ENCODE results near the gene CIPC. TPM values are rescaled to one million over a fixed set of nuclear protein-coding genes. Genes with fewer than 3 reads are reported as not detected.

Gene CIPC
- total and polyA plus RNA-seq, 2 of the 13 experiments (the other 11 are each of a cell fraction or from before 2014, with no cell fraction given), result 7.6 to 13.9 TPM

DNA sequence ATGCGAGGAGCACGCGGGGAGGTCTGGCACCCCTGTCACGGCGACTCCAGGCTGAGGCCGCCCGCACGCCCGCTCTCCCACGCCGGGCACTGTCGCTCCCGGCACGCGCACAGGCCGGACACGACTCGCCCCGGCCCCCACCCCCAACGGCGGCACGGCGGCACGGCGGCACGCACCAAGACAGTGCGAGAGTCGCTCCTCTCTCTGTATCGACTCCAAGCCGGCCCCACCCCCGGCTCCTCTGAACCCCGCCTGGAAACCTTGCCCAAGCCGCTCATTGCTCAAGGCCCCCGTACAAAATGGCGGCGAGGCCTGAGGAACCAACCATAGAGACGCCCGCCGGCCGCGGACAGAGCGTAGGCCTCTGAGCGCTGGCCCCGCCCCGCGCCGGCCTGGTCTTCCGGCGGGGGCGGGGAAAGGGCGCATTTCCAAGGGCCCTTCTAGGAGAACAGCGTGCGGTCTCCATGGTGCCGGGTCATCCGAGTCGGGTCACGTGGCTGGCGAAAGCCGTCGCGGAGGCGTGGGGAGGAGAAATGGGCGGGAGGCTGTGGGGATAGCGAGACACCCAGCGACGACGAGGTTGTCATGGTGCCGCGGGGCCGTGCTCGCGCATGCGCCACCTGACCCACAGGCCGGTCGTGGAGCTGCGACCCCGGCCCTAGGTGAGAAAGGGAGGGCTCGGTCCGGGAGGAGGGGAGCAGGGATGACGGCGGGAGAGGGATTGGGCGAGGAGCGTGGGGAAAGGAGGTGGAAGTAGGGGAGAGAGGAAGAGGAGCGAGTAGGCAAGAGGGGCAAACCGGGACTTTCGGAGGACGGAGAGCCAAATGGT is at the start of gene CIPC (continued):
- no peak; the same call in 1 of the 2 replicates for TF ChIP-seq E2F5 (CRISPR knock-in tag; conservative IDR thresholded peaks at IDR 0.05)
- TF ChIP-seq ZNF260 (CRISPR knock-in tag; IDR thresholded peaks at IDR 0.05; ENCODE audit: borderline replicate concordance, low read depth), result no peak
- TF ChIP-seq SOX5 (CRISPR knock-in tag; IDR thresholded peaks at IDR 0.05; ENCODE audit: borderline replicate concordance), result peak; percentile 24; the same call in 1 of the 2 replicates
- peak; percentile 32; the same call in 1 of the 2 replicates for TF ChIP-seq ZNF564 (CRISPR knock-in tag; IDR thresholded peaks at IDR 0.05)
- TF ChIP-seq ZNF788 (CRISPR knock-in tag; IDR thresholded peaks at IDR 0.05; ENCODE audit: borderline replicate concordance), result no peak
- 0 out of 2 replicates have a peak, but pooled peaks have one; percentile 22 for TF ChIP-seq CHD2 (IDR thresholded peaks at IDR 0.05; ENCODE audit: low read depth, low read length)
- 0 out of 2 replicates have a peak, but pooled peaks have one; percentile 47 for TF ChIP-seq ZNF589 (CRISPR knock-in tag; conservative IDR thresholded peaks at IDR 0.05)
- no peak for TF ChIP-seq ZNF768 (CRISPR knock-in tag; IDR thresholded peaks at IDR 0.05)
- peak; percentile 86 for TF ChIP-seq TFDP2 (CRISPR knock-in tag; IDR thresholded peaks at IDR 0.05)
- peak; percentile 91 for TF ChIP-seq YEATS4 (CRISPR knock-in tag; IDR thresholded peaks at IDR 0.05; ENCODE audit: borderline replicate concordance)
- TF ChIP-seq FOXK2 (IDR thresholded peaks at IDR 0.05), result 0 out of 2 replicates have a peak, but pooled peaks have one; percentile 4
- peak; percentile 75 for TF ChIP-seq GABPA (IDR thresholded peaks at IDR 0.05; ENCODE audit: low read depth, low read length)
- peak; percentile 89 for TF ChIP-seq GABPA (CRISPR knock-in tag; IDR thresholded peaks at IDR 0.05; ENCODE audit: low read depth)
- no peak for TF ChIP-seq ZNF720 (CRISPR knock-in tag; IDR thresholded peaks at IDR 0.05)
- no peak for TF ChIP-seq ZNF10 (CRISPR knock-in tag; IDR thresholded peaks at IDR 0.05; ENCODE audit: borderline replicate concordance, low read depth)
- TF ChIP-seq ZNF512B (CRISPR knock-in tag; IDR thresholded peaks at IDR 0.05; ENCODE audit: borderline replicate concordance), result no peak
- TF ChIP-seq STAT5B (CRISPR knock-in tag; IDR thresholded peaks at IDR 0.05), result no peak
- peak; percentile 83; the same call in 1 of the 2 replicates for TF ChIP-seq ZNF709 (CRISPR knock-in tag; IDR thresholded peaks at IDR 0.05)
- TF ChIP-seq, protein P1, sequence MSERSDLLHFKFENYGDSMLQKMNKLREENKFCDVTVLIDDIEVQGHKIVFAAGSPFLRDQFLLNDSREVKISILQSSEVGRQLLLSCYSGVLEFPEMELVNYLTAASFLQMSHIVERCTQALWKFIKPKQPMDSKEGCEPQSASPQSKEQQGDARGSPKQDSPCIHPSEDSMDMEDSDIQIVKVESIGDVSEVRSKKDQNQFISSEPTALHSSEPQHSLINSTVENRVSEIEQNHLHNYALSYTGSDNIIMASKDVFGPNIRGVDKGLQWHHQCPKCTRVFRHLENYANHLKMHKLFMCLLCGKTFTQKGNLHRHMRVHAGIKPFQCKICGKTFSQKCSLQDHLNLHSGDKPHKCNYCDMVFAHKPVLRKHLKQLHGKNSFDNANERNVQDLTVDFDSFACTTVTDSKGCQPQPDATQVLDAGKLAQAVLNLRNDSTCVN (CRISPR knock-in tag; IDR thresholded peaks at IDR 0.05; ENCODE audit: borderline replicate concordance), result no peak; the same call in 1 of the 2 replicates
- 0 out of 2 replicates have a peak, but pooled peaks have one; percentile 20 for TF ChIP-seq JUN (CRISPR knock-in tag; IDR thresholded peaks at IDR 0.05)
- no peak for TF ChIP-seq MIXL1 (CRISPR knock-in tag; IDR thresholded peaks at IDR 0.05)
- TF ChIP-seq MXD4 (CRISPR knock-in tag; IDR thresholded peaks at IDR 0.05), result peak; percentile 70
- TF ChIP-seq EEA1 (CRISPR knock-in tag; IDR thresholded peaks at IDR 0.05; ENCODE audit: borderline replicate concordance), result no peak; the same call in 1 of the 2 replicates
- peak; percentile 83; the same call in 1 of the 2 replicates for TF ChIP-seq ZNF724P (CRISPR knock-in tag; IDR thresholded peaks at IDR 0.05; ENCODE audit: borderline replicate concordance)
- TF ChIP-seq XRCC5 (optimal IDR thresholded peaks at IDR 0.05; ENCODE audit: low read length), result peak; percentile 73
- TF ChIP-seq ZNF792 (CRISPR knock-in tag; IDR thresholded peaks at IDR 0.05), result 0 out of 2 replicates have a peak, but pooled peaks have one; percentile 57
